ENCODE data around the gene SLC25A29.
"Not testable (repeated sequence)": the region's sequence is repeated elsewhere in the genome, so short reads cannot be mapped to it uniquely, and the experiment has no call there.

The SLC25A29 gene

DNA sequence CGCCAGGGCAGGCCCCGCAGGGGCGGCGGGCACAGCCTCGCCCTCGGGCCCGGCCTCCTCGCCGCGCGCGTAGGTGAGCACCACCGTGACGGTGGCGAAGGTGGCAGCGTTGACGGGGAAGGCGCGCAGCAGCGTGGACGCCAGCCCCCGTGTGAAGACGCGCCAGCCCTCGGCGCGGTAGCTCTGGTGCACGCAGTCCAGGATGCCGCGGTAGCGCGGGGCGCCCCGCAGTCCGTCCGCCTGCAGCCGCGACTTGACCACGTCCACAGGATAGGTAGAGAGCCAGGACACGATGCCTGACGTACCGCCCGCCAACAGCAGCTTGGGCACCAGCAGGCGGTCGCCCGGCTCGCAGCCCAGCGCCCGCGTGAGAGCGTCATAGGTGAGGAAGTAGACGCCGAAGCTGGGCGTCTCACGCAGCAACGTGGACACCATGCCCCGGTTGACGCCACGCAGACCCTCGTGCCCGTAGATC lies 13.9 kb downstream of the SLC25A29 start:
- TF ChIP-seq, protein P1, sequence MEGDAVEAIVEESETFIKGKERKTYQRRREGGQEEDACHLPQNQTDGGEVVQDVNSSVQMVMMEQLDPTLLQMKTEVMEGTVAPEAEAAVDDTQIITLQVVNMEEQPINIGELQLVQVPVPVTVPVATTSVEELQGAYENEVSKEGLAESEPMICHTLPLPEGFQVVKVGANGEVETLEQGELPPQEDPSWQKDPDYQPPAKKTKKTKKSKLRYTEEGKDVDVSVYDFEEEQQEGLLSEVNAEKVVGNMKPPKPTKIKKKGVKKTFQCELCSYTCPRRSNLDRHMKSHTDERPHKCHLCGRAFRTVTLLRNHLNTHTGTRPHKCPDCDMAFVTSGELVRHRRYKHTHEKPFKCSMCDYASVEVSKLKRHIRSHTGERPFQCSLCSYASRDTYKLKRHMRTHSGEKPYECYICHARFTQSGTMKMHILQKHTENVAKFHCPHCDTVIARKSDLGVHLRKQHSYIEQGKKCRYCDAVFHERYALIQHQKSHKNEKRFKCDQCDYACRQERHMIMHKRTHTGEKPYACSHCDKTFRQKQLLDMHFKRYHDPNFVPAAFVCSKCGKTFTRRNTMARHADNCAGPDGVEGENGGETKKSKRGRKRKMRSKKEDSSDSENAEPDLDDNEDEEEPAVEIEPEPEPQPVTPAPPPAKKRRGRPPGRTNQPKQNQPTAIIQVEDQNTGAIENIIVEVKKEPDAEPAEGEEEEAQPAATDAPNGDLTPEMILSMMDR (IDR thresholded peaks at IDR 0.05; ENCODE audit: low read depth, low read length, missing control alignments): no peak
- no peak for DNase-seq (ENCODE audit: low read depth)
- no peak overlapping the region for H3K4me3 ChIP-seq (ENCODE audit: low read depth, low read length)

DNA sequence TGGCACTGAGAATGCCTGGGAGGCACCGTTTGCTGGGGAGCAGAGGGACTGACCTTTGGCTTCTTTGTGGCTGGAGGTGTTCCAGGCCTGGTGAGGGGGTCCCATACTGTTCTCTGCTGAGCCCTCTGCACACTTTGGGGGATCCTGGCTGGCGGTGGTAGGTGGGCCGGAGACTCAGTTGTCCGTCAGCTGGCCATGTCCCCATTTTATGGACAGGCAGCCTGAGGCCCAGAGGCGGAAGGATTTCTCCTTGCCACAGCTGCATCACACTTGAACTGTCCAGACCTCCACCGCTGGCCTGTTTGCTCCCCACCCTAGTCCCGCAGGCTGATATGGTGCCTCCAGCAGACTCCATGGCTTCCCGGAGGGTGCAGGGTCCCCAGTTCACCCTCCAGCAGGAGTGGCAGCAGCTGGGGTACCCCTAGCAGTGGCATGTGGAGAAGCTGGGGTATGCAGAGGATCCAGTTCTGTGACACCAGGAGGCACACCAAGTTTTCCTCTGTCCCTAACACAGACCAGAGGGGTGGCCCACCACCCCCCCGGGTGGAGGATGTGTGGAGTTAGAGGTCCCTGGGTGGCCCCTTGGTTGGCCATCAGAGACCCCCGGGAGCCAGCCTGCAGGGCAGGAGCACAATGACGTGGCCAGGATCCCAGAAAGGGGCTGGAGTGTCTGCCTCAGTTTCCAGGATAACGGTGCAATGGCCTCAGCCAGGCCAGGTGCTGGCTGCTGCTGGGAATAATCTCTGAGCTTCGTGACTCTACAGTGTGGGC lies 14.8 kb downstream of the SLC25A29 start:
- TF ChIP-seq, protein P1 (IDR thresholded peaks at IDR 0.05; ENCODE audit: low read depth, low read length, missing control alignments): no peak
- no peak for DNase-seq (ENCODE audit: low read depth)
- no peak overlapping the region for H3K4me3 ChIP-seq (ENCODE audit: low read depth, low read length)

DNA sequence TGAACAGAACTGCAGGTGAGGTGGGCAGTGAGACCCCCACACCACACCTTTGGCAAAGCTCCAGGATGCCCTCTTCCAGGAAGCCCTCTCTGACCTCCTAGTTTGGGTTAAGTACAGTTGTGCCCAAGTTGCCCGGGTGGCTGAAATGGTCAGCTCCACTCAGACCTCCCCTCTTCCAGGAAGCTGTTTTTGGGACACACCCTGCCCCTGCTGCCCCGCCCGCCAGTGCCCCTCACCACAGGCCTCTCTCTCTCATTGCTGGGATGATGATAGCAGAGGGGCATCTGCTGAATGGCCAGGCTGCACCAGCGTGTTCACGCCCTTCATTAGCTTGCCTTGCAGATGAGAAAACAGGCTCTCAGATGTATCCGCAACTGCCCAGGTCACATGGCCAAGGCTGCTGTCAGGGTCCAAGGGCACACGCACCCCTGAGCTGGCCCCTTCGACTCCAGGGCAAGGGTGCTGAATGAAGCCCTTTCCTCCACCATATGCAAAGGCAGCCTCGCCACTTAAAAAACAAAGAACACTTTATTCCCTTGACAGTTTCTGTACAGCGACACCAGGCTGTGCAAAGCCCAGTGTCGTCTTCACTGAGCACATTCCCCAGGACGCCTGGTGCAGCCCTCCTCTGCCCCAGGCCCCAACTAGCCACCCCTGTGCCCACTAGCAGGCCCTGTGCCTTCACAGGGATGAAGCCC lies 15.5 kb downstream of the SLC25A29 start:
- TF ChIP-seq, protein P1 (IDR thresholded peaks at IDR 0.05; ENCODE audit: low read depth, low read length, missing control alignments): no peak
- no peak for DNase-seq (ENCODE audit: low read depth)
- H3K4me3 ChIP-seq (ENCODE audit: low read depth, low read length): no peak overlapping the region

DNA sequence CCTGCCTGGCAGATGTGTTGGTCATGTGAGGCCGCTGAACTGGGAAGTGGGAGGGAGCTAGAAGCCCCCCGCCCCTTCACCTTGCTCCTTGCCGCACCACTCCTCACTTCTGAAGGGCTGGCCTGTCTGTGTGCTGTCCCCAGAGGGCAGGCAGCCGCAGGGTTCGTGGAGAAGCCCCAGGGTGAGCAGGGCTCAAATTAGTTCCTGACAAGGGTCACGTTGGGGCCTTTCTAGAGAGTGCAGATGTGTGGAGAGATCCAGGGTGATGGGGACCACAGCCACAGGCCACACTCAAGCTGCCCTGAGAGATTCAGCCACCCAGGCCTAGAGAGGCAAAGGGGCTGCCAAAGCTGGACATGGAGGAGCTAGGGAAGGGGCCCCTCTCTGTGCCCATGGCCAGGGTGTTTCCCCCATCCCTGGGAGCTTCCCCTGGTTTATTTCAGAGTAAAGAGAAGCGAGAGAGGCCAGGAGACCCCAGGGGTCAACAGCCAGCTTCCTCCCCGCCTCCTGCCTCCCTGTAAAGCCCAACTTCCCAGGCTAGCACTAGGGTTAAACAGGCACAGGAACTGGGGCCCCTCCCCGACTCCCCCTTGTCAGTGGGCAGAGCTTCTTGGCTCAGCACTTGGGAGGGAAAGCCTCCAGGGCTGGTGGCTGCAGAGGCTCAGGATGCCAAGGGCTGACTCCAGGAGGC lies 16.2 kb downstream of the SLC25A29 start:
- no peak for DNase-seq (ENCODE audit: low read depth)
- TF ChIP-seq, protein P1 (IDR thresholded peaks at IDR 0.05; ENCODE audit: low read depth, low read length, missing control alignments): no peak
- no peak overlapping the region for H3K4me3 ChIP-seq (ENCODE audit: low read depth, low read length)

DNA sequence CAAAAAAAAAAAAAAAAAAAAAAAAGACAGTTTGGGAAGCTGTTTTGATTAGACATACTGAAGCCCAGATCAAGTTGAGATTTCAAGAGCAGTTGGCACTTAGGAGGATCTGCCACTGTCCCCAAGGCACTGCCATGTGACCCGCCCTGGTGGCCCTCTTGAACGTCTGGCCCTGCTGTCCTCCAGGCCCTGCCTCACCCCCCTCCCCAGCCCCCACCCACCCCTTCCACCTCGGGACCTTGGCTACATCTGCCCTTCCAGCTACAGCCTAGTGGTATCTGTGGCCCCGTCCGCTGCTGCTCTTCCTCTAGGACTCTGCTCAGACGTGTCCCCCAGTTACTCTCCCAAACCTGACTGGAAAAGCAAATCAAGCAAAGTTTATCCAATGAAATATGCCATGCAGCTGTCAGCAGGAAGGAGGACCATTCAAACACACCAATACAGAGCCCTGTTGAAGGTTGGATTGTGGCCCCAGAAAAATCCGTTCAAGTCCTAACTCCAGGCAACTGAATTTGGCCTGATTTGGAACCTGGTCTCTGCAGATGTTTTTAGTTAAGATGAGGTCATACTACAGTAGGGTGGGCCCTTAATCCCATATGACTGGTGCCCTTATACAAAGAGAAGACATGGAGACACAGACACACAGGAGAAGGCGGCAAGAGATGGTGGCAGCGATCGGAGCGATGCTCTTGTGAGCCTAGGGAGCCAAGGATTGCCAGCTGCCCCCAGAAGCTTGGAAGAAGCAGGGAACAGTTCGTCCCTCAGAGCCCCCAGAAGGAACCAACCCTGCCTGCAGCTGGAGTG lies 17.7 kb downstream of the SLC25A29 start:
- no peak for DNase-seq (ENCODE audit: low read depth)
- TF ChIP-seq, protein P1 (IDR thresholded peaks at IDR 0.05; ENCODE audit: low read depth, low read length, missing control alignments): no peak
- H3K4me3 ChIP-seq (ENCODE audit: low read depth, low read length): no peak overlapping the region

DNA sequence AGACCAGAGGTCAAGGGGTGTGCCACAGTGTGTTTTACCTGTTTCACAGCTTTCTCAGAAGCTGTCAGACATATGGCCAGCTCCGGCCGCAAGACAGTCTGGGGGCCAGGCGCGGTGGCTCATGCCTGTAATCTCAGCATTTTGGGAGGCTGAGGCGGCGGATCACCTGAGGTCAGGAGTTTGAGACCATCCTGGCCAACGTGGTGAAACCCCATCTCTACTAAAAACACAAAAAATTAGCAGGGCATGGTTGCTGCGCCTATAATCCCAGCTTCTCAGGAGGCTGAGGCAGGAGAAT lies 18.3 kb downstream of the SLC25A29 start:
- not testable (repeated sequence) for H3K4me3 ChIP-seq (ENCODE audit: low read depth, low read length); DNase-seq (ENCODE audit: low read depth)
